HG02938 (cell line): ENCODE data around the gene DUSP28.
A peak's percentile ranks its signal among the peaks of the same experiment; 100 is the strongest.
"Not testable (repeated sequence)": the region's sequence is repeated elsewhere in the genome, so short reads cannot be mapped to it uniquely, and the experiment has no call there.

ENCODE experiments used
- ATAC-seq: cut with Tn5 transposase; IDR thresholded peaks from one replicate; pipeline ENCODE4 v1.9.1; 2021; ENCODE audit warnings: mild to moderate bottlenecking, moderate library complexity; ENCODE audit not compliant: unreplicated experiment

Gene DUSP28

GRCh38 chr2:240558236-240558761 lies 1.9 kb upstream of the DUSP28 start:
- no peak for ATAC-seq

GRCh38 chr2:240559286-240559685 lies 871 bp upstream of the DUSP28 start:
- ATAC-seq, result no peak

- peak; percentile 52 for ATAC-seq
These were observed 545 bp downstream of the DUSP28 start for GRCh38 chr2:240560480-240561324.

- peak; percentile 2 for ATAC-seq
These were observed 1.3 kb downstream of the DUSP28 start for GRCh38 chr2:240561325-240561971.

GRCh38 chr2:240563231-240563630 lies 3.1 kb downstream of the DUSP28 start:
- ATAC-seq, result not testable (repeated sequence)

- no peak for ATAC-seq
These were observed 3.9 kb downstream of the DUSP28 start for GRCh38 chr2:240563951-240564560.

- ATAC-seq, result no peak
These were observed 4.6 kb downstream of the DUSP28 start for GRCh38 chr2:240564561-240565332.

- peak; percentile 31 for ATAC-seq
These were observed 5.4 kb downstream of the DUSP28 start for GRCh38 chr2:240565333-240566202.

- ATAC-seq, result peak; percentile 31
These were observed 6.3 kb downstream of the DUSP28 start for GRCh38 chr2:240566203-240567136.

GRCh38 chr2:240567137-240567871 lies 7.1 kb downstream of the DUSP28 start:
- no peak for ATAC-seq

GRCh38 chr2:240567872-240568677 lies 7.9 kb downstream of the DUSP28 start, which contains the start of gene RNPEPL1:
TSS of gene RNPEPL1 (plus strand) at chr2:240568484. CDS start at chr2:240568587, 103 bp downstream.
- no peak for ATAC-seq

- ATAC-seq, result no peak
These were observed 8.7 kb downstream of the DUSP28 start for GRCh38 chr2:240568678-240569522.

GRCh38 chr2:240569523-240569997 lies 9.4 kb downstream of the DUSP28 start:
- ATAC-seq, result no peak

GRCh38 chr2:240569998-240570530 lies 9.9 kb downstream of the DUSP28 start:
- no peak for ATAC-seq

- no peak for ATAC-seq
These were observed 10.6 kb downstream of the DUSP28 start for GRCh38 chr2:240570531-240571313.
